ENCODE results near the gene ZP1.

The ZP1 gene

DNA sequence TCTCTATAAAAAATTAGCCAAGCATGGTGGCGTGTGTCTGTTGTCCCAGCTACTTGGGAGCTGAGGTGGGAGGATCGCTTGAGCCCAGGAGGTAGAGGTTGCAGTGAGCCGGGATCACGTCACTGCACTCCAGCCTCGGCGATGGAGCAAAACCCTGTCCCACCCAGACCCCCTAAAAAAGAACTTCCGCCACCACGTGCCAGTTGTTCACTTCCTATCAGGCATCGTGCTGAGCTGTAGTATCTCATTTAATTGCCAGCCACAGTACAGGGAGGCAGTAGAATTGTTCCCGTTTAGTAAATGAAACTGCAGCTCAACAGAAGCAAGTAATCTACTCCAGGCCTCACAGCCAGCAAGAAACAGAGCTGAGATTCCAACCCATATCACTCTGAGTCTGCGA lies 53.9 kb downstream of the ZP1 start:
- no peak overlapping the region for H3K27ac ChIP-seq
- TF ChIP-seq, protein P1, sequence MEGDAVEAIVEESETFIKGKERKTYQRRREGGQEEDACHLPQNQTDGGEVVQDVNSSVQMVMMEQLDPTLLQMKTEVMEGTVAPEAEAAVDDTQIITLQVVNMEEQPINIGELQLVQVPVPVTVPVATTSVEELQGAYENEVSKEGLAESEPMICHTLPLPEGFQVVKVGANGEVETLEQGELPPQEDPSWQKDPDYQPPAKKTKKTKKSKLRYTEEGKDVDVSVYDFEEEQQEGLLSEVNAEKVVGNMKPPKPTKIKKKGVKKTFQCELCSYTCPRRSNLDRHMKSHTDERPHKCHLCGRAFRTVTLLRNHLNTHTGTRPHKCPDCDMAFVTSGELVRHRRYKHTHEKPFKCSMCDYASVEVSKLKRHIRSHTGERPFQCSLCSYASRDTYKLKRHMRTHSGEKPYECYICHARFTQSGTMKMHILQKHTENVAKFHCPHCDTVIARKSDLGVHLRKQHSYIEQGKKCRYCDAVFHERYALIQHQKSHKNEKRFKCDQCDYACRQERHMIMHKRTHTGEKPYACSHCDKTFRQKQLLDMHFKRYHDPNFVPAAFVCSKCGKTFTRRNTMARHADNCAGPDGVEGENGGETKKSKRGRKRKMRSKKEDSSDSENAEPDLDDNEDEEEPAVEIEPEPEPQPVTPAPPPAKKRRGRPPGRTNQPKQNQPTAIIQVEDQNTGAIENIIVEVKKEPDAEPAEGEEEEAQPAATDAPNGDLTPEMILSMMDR (IDR thresholded peaks at IDR 0.05) = no peak
- TF ChIP-seq ZFX (IDR thresholded peaks at IDR 0.05; ENCODE audit: borderline replicate concordance) = no peak

DNA sequence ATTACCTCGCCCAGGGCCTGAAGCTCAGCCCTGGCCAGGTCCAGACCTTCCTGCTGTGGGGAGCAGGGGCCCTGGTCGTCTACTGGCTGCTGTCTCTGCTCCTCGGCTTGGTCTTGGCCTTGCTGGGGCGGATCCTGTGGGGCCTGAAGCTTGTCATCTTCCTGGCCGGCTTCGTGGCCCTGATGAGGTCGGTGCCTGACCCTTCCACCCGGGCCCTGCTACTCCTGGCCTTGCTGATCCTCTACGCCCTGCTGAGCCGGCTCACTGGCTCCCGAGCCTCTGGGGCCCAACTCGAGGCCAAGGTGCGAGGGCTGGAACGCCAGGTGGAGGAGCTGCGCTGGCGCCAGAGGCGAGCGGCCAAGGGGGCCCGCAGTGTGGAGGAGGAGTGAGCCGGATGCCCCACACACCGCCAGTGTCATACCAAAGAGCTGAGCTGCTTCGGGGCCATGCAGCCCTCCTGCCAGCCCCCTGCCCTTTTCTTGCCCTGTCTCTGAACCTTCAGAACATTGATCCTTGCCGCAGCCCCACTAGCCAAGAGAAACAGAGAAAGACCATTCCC lies 54.5 kb downstream of the ZP1 start:
- no peak for TF ChIP-seq ZFX (IDR thresholded peaks at IDR 0.05; ENCODE audit: borderline replicate concordance)
- TF ChIP-seq, protein P1 (IDR thresholded peaks at IDR 0.05) = no peak
- H3K27ac ChIP-seq = no peak overlapping the region

DNA sequence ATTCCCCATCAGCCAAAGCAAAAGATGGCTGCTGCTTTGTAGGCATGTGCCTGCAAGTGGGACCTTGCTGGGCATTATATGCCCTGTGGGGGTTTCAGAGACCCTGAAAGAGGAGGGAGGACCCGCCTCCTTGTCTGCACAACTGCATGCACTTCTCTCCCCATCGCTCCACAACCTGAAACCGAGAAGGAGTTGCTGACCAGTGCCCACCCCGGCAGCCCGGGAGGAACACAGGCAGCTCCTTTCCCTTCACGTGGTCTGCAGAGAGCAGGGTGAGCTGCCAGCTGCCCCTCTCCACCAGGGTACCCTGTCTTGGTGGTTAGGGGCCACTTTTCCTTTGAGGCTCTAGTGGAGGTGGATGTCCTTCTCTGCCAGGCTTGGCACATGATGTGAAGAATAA lies 55.6 kb downstream of the ZP1 start:
- H3K27ac ChIP-seq = 0 out of 2 replicates have a peak overlapping the region, but pooled peaks have one; percentile 44
- TF ChIP-seq, protein P1 (IDR thresholded peaks at IDR 0.05) = no peak
- TF ChIP-seq ZFX (IDR thresholded peaks at IDR 0.05; ENCODE audit: borderline replicate concordance) = no peak

GRCh38 chr11:60923326-60923725 lies 56.0 kb downstream of the ZP1 start:
- 0 out of 2 replicates have a peak overlapping the region, but pooled peaks have one; percentile 44 for H3K27ac ChIP-seq
- no peak for TF ChIP-seq ZFX (IDR thresholded peaks at IDR 0.05; ENCODE audit: borderline replicate concordance)
- TF ChIP-seq, protein P1 (IDR thresholded peaks at IDR 0.05) = no peak

- no peak for TF ChIP-seq ZFX (IDR thresholded peaks at IDR 0.05; ENCODE audit: borderline replicate concordance)
- TF ChIP-seq, protein P1 (IDR thresholded peaks at IDR 0.05) = no peak
- peak overlapping the region; percentile 44; the same call in 1 of the 2 replicates for H3K27ac ChIP-seq
These were observed 56.4 kb downstream of the ZP1 start for GRCh38 chr11:60923800-60924109.

GRCh38 chr11:60924110-60924905 lies 57.0 kb downstream of the ZP1 start, which contains the start of gene TMEM132A:
TMEM132A (plus strand) TSS chr11:60924460; CDS start chr11:60924634, 174 bp downstream.
- peak within 1 kb of the TSS; percentile 44 for H3K27ac ChIP-seq

More at GRCh38 chr11:60924110-60924905, 57.0 kb downstream of the ZP1 start, which contains the start of gene TMEM132A:
- no peak for TF ChIP-seq ZFX (IDR thresholded peaks at IDR 0.05; ENCODE audit: borderline replicate concordance)
- TF ChIP-seq, protein P1 (IDR thresholded peaks at IDR 0.05) = 0 out of 2 replicates have a peak, but pooled peaks have one; percentile 13

All from 22Rv1 (cell line).